HUES48 (cell line): ENCODE measurements around the gene FTO.
A peak's percentile ranks its signal among the peaks of the same experiment; 100 is the strongest.

ENCODE experiments used
- H3K27ac ChIP-seq: one replicate; pipeline ENCODE4 v1.7.0; 2013; ENCODE audit warnings: low read depth, low read length, inconsistent platforms
- H3K27me3 ChIP-seq: 2 replicates; pipeline ENCODE4 v1.6.1; 2013; ENCODE audit warnings: mild to moderate bottlenecking, low read length; ENCODE audit not compliant: control insufficient read depth, insufficient read depth
- H3K36me3 ChIP-seq: 2 replicates; pipeline ENCODE4 v1.6.1; 2013; ENCODE audit warnings: low read length; ENCODE audit not compliant: control insufficient read depth, insufficient read depth
- H3K4me1 ChIP-seq: 2 replicates; pipeline ENCODE4 v1.6.1; 2013; ENCODE audit warnings: mild to moderate bottlenecking, low read length; ENCODE audit not compliant: control insufficient read depth, insufficient read depth
- H3K4me3 ChIP-seq: 2 replicates; pipeline ENCODE4 v1.5.1; 2013; ENCODE audit warnings: mild to moderate bottlenecking, low read depth, low read length
- H3K9ac ChIP-seq: 2 replicates; pipeline ENCODE4 v1.6.1; 2013; ENCODE audit warnings: mild to moderate bottlenecking, low read depth, low read length, moderate library complexity
- H3K9me3 ChIP-seq: 2 replicates; pipeline ENCODE4 v1.6.1; 2013; ENCODE audit warnings: low read length; ENCODE audit not compliant: control insufficient read depth, insufficient read depth

FTO gene

GRCh38 chr16:54055191-54055590 lies 351.2 kb downstream of the FTO start:
- Histone ChIP-seq H3K9me3 (no peaks in the 10 kb centered on the region), H3K4me1 (peaks cover 48% of the 10 kb centered on the region)

GRCh38 chr16:54055864-54056263 lies 351.9 kb downstream of the FTO start:
- no peak overlapping the region for H3K27ac ChIP-seq
- H3K9me3 ChIP-seq: no peaks in the 10 kb centered on the region
- H3K9ac ChIP-seq: 0 out of 2 replicates have a peak overlapping the region, but pooled peaks have one; percentile 7
- H3K36me3 ChIP-seq: no peaks in the 10 kb centered on the region
- peaks cover 5% of the 10 kb centered on the region for H3K27me3 ChIP-seq
- H3K4me3 ChIP-seq: no peak overlapping the region
- H3K4me1 ChIP-seq: peaks cover 41% of the 10 kb centered on the region

More at GRCh38 chr16:54055191-54055590, 351.2 kb downstream of the FTO start:
- Histone ChIP-seq H3K27me3 (peaks cover 5% of the 10 kb centered on the region), H3K9ac (no peak overlapping the region), H3K27ac (no peak overlapping the region), H3K36me3 (no peaks in the 10 kb centered on the region), H3K4me3 (no peak overlapping the region)

- H3K27me3 ChIP-seq: peaks cover 5% of the 10 kb centered on the region
- no peaks in the 10 kb centered on the region for H3K9me3 ChIP-seq
- H3K9ac ChIP-seq: no peak overlapping the region
- no peaks in the 10 kb centered on the region for H3K36me3 ChIP-seq
- no peak overlapping the region for H3K27ac ChIP-seq
- H3K4me3 ChIP-seq: no peak overlapping the region
- peaks cover 32% of the 10 kb centered on the region for H3K4me1 ChIP-seq
These were observed 353.0 kb downstream of the FTO start for GRCh38 chr16:54056921-54057320.

- H3K4me1 ChIP-seq: peaks cover 24% of the 10 kb centered on the region
- H3K27me3 ChIP-seq: peaks cover 5% of the 10 kb centered on the region
- no peak overlapping the region for H3K27ac ChIP-seq
- H3K9ac ChIP-seq: no peak overlapping the region
- no peaks in the 10 kb centered on the region for H3K9me3 ChIP-seq
- H3K4me3 ChIP-seq: no peak overlapping the region
- H3K36me3 ChIP-seq: no peaks in the 10 kb centered on the region
These were observed 355.4 kb downstream of the FTO start for GRCh38 chr16:54059319-54059718.

GRCh38 chr16:54060599-54061421 lies 356.9 kb downstream of the FTO start:
- H3K4me3 ChIP-seq: no peak overlapping the region
- no peak overlapping the region for H3K27ac ChIP-seq
- H3K9ac ChIP-seq: no peak overlapping the region
- H3K9me3 ChIP-seq: no peaks in the 10 kb centered on the region
- peaks cover 11% of the 10 kb centered on the region for H3K4me1 ChIP-seq
- no peaks in the 10 kb centered on the region for H3K27me3 ChIP-seq
- no peaks in the 10 kb centered on the region for H3K36me3 ChIP-seq

- no peak overlapping the region for H3K27ac ChIP-seq
These were observed 357.5 kb downstream of the FTO start for GRCh38 chr16:54061454-54061853.

GRCh38 chr16:54062361-54063278 lies 358.7 kb downstream of the FTO start:
- no peaks in the 10 kb centered on the region for H3K27me3 ChIP-seq
- no peaks in the 10 kb centered on the region for H3K9me3 ChIP-seq
- peaks cover 18% of the 10 kb centered on the region for H3K4me1 ChIP-seq
- H3K36me3 ChIP-seq: no peaks in the 10 kb centered on the region
- no peak overlapping the region for H3K27ac ChIP-seq
- H3K9ac ChIP-seq: no peak overlapping the region
- H3K4me3 ChIP-seq: no peak overlapping the region

More at GRCh38 chr16:54061454-54061853, 357.5 kb downstream of the FTO start:
- Histone ChIP-seq H3K9ac (no peak overlapping the region), H3K4me1 (peaks cover 8% of the 10 kb centered on the region), H3K4me3 (no peak overlapping the region), H3K27me3 (no peaks in the 10 kb centered on the region), H3K36me3 (no peaks in the 10 kb centered on the region), H3K9me3 (no peaks in the 10 kb centered on the region)

GRCh38 chr16:54063279-54063773 lies 359.4 kb downstream of the FTO start:
- H3K4me1 ChIP-seq: peaks cover 25% of the 10 kb centered on the region
- no peak overlapping the region for H3K27ac ChIP-seq
- H3K36me3 ChIP-seq: no peaks in the 10 kb centered on the region
- no peak overlapping the region for H3K4me3 ChIP-seq
- H3K9me3 ChIP-seq: no peaks in the 10 kb centered on the region
- no peak overlapping the region for H3K9ac ChIP-seq
- H3K27me3 ChIP-seq: no peaks in the 10 kb centered on the region

GRCh38 chr16:54066451-54067105 lies 362.6 kb downstream of the FTO start:
- Histone ChIP-seq H3K27me3 (no peaks in the 10 kb centered on the region), H3K4me3 (no peak overlapping the region), H3K27ac (no peak overlapping the region), H3K9ac (no peak overlapping the region), H3K4me1 (peaks cover 34% of the 10 kb centered on the region), H3K9me3 (no peaks in the 10 kb centered on the region), H3K36me3 (no peaks in the 10 kb centered on the region)

GRCh38 chr16:54067322-54068065 lies 363.5 kb downstream of the FTO start:
- Histone ChIP-seq H3K27me3 (no peaks in the 10 kb centered on the region), H3K36me3 (no peaks in the 10 kb centered on the region), H3K9me3 (no peaks in the 10 kb centered on the region), H3K27ac (no peak overlapping the region), H3K4me1 (peaks cover 28% of the 10 kb centered on the region), H3K4me3 (no peak overlapping the region), H3K9ac (no peak overlapping the region)
